ENCODE measurements around the gene MYBPH.

The MYBPH gene

DNA sequence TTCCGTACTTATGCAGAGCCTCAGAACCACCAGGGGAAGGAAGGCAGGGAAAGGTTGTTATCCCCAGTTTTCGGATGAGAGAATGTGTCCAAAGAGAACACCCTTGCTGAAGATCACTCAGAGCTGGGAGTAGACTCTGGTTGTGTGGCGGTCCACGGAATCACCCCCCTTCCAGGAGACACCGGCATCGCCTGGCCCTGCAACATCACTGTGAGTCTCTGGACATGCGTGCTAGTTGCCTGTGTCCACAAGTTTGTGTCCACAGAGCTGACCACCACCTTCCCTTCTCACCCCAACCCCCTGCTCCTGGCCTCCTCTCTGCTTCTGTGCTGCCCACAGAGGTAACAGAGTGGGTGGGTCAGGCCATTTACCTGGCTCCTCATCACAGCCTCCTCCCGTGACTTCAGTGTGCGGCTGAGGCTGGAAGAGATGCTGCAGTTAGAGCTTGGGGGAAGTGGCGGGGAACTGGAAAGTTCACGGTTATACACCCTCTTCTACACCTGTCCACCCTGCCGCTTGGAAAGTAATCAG is 7.3 kb downstream of the MYBPH start:
- TF ChIP-seq, protein P1, sequence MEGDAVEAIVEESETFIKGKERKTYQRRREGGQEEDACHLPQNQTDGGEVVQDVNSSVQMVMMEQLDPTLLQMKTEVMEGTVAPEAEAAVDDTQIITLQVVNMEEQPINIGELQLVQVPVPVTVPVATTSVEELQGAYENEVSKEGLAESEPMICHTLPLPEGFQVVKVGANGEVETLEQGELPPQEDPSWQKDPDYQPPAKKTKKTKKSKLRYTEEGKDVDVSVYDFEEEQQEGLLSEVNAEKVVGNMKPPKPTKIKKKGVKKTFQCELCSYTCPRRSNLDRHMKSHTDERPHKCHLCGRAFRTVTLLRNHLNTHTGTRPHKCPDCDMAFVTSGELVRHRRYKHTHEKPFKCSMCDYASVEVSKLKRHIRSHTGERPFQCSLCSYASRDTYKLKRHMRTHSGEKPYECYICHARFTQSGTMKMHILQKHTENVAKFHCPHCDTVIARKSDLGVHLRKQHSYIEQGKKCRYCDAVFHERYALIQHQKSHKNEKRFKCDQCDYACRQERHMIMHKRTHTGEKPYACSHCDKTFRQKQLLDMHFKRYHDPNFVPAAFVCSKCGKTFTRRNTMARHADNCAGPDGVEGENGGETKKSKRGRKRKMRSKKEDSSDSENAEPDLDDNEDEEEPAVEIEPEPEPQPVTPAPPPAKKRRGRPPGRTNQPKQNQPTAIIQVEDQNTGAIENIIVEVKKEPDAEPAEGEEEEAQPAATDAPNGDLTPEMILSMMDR (IDR thresholded peaks at IDR 0.05; ENCODE audit: low read length, missing control alignments): no peak
- no peak for DNase-seq (ENCODE audit: low read depth)
- H3K4me3 ChIP-seq (replicated peaks; ENCODE audit: low read depth, low read length): no peak overlapping the region

DNA sequence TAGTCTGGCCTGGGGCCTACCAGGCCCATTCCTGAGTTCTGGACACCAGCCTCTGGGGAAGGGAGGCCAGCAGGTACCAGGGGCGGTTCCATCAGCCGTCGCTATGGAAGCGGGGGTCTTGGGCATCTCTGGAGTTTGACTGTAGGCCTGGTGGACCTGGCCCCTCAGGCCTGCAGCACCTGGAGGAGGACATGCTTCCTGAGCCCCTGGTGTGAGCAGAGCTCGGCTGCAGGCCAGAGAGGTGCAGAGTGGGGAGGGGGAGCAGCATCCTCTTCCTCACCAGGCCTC is 7.8 kb downstream of the MYBPH start:
- TF ChIP-seq, protein P1 (IDR thresholded peaks at IDR 0.05; ENCODE audit: low read length, missing control alignments): no peak

DNA sequence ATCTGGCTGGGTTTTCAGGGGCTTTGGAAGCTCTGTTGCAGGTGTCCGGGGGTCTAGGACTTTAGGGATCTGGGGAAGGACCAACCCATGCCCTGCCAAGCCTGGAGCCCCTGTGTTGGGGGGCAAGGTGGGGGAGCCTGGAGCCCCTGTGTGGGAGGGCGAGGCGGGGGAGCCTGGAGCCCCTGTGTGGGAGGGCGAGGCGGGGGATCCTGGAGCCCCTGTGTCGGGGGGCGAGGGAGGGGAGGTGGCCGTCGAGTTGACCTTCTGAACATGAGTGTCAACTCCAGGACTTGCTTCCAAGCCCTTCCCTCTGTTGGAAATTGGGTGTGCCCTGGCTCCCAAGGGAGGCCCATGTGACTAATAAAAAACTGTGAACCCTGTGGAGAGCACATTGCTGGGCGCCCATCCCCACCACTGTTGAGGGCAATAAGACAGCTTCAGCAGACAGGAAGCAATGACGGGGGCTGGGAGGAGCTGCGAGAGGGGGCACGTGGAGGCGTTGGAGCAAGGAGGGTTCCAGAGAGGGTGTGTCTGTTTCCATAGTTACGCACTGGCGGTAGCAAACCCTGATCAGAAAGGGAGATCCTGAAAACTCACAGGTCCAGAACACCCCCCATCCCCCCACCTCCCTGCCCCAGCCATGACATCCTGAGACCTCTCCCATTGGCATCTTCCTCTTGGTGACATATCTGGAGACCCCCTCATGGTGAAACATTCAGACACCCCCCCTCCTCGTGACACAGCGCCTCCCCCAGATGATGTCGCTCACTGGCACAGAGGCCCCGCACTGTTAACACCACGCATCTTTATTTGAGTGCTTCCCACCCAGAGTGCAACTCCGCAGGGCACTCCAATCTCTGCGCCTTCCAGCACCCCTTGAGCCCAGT is 8.4 kb downstream of the MYBPH start:
- TF ChIP-seq, protein P1 (IDR thresholded peaks at IDR 0.05; ENCODE audit: low read length, missing control alignments): no peak
- no peak overlapping the region for H3K4me3 ChIP-seq (replicated peaks; ENCODE audit: low read depth, low read length)
- no peak for DNase-seq (ENCODE audit: low read depth)

More for the DNA sequence above, 7.8 kb downstream of the MYBPH start:
- DNase-seq (ENCODE audit: low read depth): no peak
- H3K4me3 ChIP-seq (replicated peaks; ENCODE audit: low read depth, low read length): no peak overlapping the region

DNA sequence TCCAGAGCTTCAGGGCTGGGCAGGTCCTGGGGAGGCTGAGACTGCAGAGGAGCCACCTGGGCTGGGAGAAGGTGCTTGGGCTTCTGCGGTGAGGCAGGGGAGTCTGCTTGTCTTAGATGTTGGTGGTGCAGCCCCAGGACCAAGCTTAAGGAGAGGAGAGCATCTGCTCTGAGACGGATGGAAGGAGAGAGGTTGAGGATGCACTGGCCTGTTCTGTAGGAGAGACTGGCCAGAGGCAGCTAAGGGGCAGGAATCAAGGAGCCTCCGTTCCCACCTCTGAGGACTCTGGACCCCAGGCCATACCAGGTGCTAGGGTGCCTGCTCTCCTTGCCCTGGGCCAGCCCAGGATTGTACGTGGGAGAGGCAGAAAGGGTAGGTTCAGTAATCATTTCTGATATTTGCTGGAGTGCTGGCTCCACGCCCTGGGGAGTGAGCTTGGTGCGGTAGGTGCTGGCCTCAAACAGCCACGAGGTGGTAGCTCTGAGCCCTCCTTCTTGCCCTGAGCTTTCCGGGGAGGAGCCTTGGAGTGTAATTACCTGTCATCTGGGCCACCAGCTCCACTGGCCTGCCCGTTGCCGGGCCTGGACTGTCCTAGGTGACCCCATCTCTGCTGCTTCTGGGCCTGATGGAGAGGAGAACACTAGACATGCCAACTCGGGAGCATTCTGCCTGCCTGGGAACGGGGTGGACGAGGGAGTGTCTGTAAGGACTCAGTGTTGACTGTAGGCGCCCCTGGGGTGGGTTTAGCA is 9.3 kb downstream of the MYBPH start:
- TF ChIP-seq, protein P1 (IDR thresholded peaks at IDR 0.05; ENCODE audit: low read length, missing control alignments): no peak
- no peak for DNase-seq (ENCODE audit: low read depth)
- no peak overlapping the region for H3K4me3 ChIP-seq (replicated peaks; ENCODE audit: low read depth, low read length)

- no peak overlapping the region for H3K4me3 ChIP-seq (replicated peaks; ENCODE audit: low read depth, low read length)
- TF ChIP-seq, protein P1 (IDR thresholded peaks at IDR 0.05; ENCODE audit: low read length, missing control alignments): no peak
- no peak for DNase-seq (ENCODE audit: low read depth)
These were observed 9.8 kb downstream of the MYBPH start for GRCh38 chr1:203165800-203166161.

- DNase-seq (ENCODE audit: low read depth): no peak
These were observed 10.4 kb downstream of the MYBPH start for GRCh38 chr1:203165101-203165799.

More at GRCh38 chr1:203165101-203165799, 10.4 kb downstream of the MYBPH start:
- no peak overlapping the region for H3K4me3 ChIP-seq (replicated peaks; ENCODE audit: low read depth, low read length)
- TF ChIP-seq, protein P1 (IDR thresholded peaks at IDR 0.05; ENCODE audit: low read length, missing control alignments): no peak
